HCT116 (cell line): ENCODE results near the gene AGAP2. TPM values are rescaled to one million over a fixed set of nuclear protein-coding genes. Genes with fewer than 3 reads are reported as not detected.

Experiments
- ATAC-seq: fragments of 200-7000 bp; cut with Tn5 transposase; 2 replicates; pipeline ENCODE4 v1.9.1; 2020; ENCODE audit warnings: mild to moderate bottlenecking, moderate library complexity
- BruUV-seq: library from RNA; stranded (reverse); fragments of 400-500 nt; replicated peaks from 2 replicates; lab custom pipeline; 2021; lab: Mats Ljungman, UMichigan
- CTCF ChIA-PET: fragments of 300-600 bp; sonication (Branson Sonifier 250); formaldehyde crosslinking; loops from one replicate; lab custom pipeline; 2021; ENCODE audit warnings: antibody characterized with exemption; lab: Charles Lee
- POLR2A ChIA-PET: fragments of 300-600, 350-600 bp; sonication (Branson Sonifier 250); formaldehyde crosslinking; loops from one replicate; lab custom pipeline; 2021; ENCODE audit warnings: antibody characterized with exemption; lab: Charles Lee
- RAD21 ChIA-PET, 2 experiments: fragments of 300-600 bp; sonication (Branson Sonifier 250); formaldehyde crosslinking; loops; one replicate each; lab custom pipeline; 2023; ENCODE audit warnings: low total read pairs in 2 of 2; ENCODE audit not compliant: uncharacterized antibody in 2 of 2, unreplicated experiment in 2 of 2, low non-redundant PET in 1 of 2; lab: Charles Lee
- DNase-seq: peaks from one replicate; pipeline ENCODE4 v3.0.0-alpha.2; 2010; ENCODE audit warnings: low read depth, low spot score
- H2AFZ ChIP-seq: fragments of 200-600 bp; shearing (Covaris generic), sonication (generic); 2 replicates; pipeline ENCODE4 v1.6.1; 2017; ENCODE audit warnings: low read depth, mixed run types, mixed read lengths, antibody characterized with exemption, low read length; ENCODE audit not compliant: poor library complexity, severe bottlenecking
- H3K27ac ChIP-seq: 2 replicates; pipeline ENCODE4 v1.5.1; 2012; ENCODE audit warnings: low read depth, low read length
- H3K27me3 ChIP-seq: fragments of 200-600 bp; sonication (generic); 2 replicates; pipeline ENCODE4 v1.6.1; 2016; ENCODE audit warnings: mixed run types, low read length, mixed read lengths; ENCODE audit not compliant: insufficient read depth
- H3K36me3 ChIP-seq, 2 experiments: fragments of 200-500 bp in 1 of 2; fragments of 200-600 bp in 1 of 2; sonication (Bioruptor generic) in 1 of 2; sonication (generic) in 1 of 2; 2 replicates each; pipeline versions ENCODE4 v1.5.1 to v1.6.1; 2014 to 2016; ENCODE audit warnings: low read length in 2 of 2, inconsistent platforms in 1 of 2, mixed read lengths in 1 of 2, mixed run types in 1 of 2; ENCODE audit not compliant: insufficient read depth in 2 of 2, control insufficient read depth in 1 of 2
- H3K4me1 ChIP-seq, 2 experiments: fragments of 200-600 bp in 1 of 2; sonication (generic) in 1 of 2; 2 replicates each; pipeline versions ENCODE4 v1.5.1 to v1.6.1; 2012 to 2017; ENCODE audit warnings: low read length in 2 of 2, inconsistent platforms in 1 of 2, mild to moderate bottlenecking in 1 of 2, mixed read lengths in 1 of 2, mixed run types in 1 of 2, moderate library complexity in 1 of 2; ENCODE audit not compliant: insufficient read depth in 2 of 2, control insufficient read depth in 1 of 2
- H3K4me2 ChIP-seq: fragments of 200-600 bp; sonication (generic); 2 replicates; pipeline ENCODE4 v1.6.1; 2017; ENCODE audit warnings: mixed run types, low read length, mixed read lengths
- H3K4me3 ChIP-seq, 2 experiments: fragments of 200-600 bp in 1 of 2; sonication (generic) in 1 of 2; replicated peaks in 1 of 2; 2 replicates each; pipeline ENCODE4 v1.5.1; 2011 to 2016; ENCODE audit warnings: low read length in 2 of 2, control low read depth in 1 of 2, low read depth in 1 of 2, mild to moderate bottlenecking in 1 of 2, mixed read lengths in 1 of 2, mixed run types in 1 of 2
- H3K79me2 ChIP-seq: fragments of 200-600 bp; sonication (generic); 2 replicates; pipeline ENCODE4 v1.6.1; 2017; ENCODE audit warnings: mild to moderate bottlenecking, mixed run types, low read length, moderate library complexity, mixed read lengths; ENCODE audit not compliant: insufficient read depth
- H3K9ac ChIP-seq: fragments of 200-600 bp; sonication (generic); 2 replicates; pipeline ENCODE4 v1.6.1; 2016; ENCODE audit warnings: low read length, mixed read lengths
- H3K9me2 ChIP-seq: fragments of 200-600 bp; sonication (generic), shearing (Covaris generic); 2 replicates; pipeline ENCODE4 v1.6.1; 2017; ENCODE audit warnings: mixed run types, mild to moderate bottlenecking, moderate library complexity; ENCODE audit not compliant: insufficient read depth
- H3K9me3 ChIP-seq, 2 experiments: fragments of 200-500 bp in 1 of 2; fragments of 200-600 bp in 1 of 2; sonication (Bioruptor generic) in 1 of 2; sonication (generic) in 1 of 2; 2 replicates each; pipeline ENCODE4 v1.6.1; 2014 to 2017; ENCODE audit warnings: low read length in 2 of 2, mixed read lengths in 2 of 2, inconsistent platforms in 1 of 2, low read depth in 1 of 2, mild to moderate bottlenecking in 1 of 2, mixed run types in 1 of 2, moderate library complexity in 1 of 2; ENCODE audit not compliant: control insufficient read depth in 1 of 2, insufficient read depth in 1 of 2
- H4K20me1 ChIP-seq: fragments of 200-600 bp; sonication (generic), shearing (Covaris generic); 2 replicates; pipeline ENCODE4 v1.6.1; 2017; ENCODE audit warnings: mixed run types, mild to moderate bottlenecking, moderate library complexity; ENCODE audit not compliant: insufficient read depth
- CBX3 ChIP-seq: IDR thresholded peaks from 2 replicates; pipeline ENCODE4 v1.6.1; 2012; ENCODE audit warnings: low read depth
- CEBPB ChIP-seq: IDR thresholded peaks from 2 replicates; pipeline ENCODE4 v1.6.1; 2012; ENCODE audit warnings: low read depth
- EGR1 ChIP-seq: IDR thresholded peaks from 2 replicates; pipeline ENCODE4 v1.6.1; 2012; ENCODE audit warnings: low read depth
- ELF1 ChIP-seq: IDR thresholded peaks from 2 replicates; pipeline ENCODE4 v1.6.1; 2012; ENCODE audit warnings: low read depth, borderline replicate concordance
- EZH2 ChIP-seq: fragments of 200-600 bp; sonication (generic); IDR thresholded peaks from 2 replicates; pipeline ENCODE4 v1.6.1; 2017; ENCODE audit warnings: antibody characterized with exemption, mixed run types
- EZH2phosphoT487 ChIP-seq: fragments of 200-600 bp; IDR thresholded peaks from 2 replicates; pipeline ENCODE4 v1.6.1; 2018; ENCODE audit warnings: antibody characterized with exemption, borderline replicate concordance
- FOSL1 ChIP-seq: IDR thresholded peaks from 2 replicates; pipeline ENCODE4 v1.6.1; 2012; ENCODE audit warnings: low read depth
- JUND ChIP-seq: IDR thresholded peaks from 2 replicates; pipeline ENCODE4 v1.6.1; 2012
- POLR2AphosphoS5 ChIP-seq: IDR thresholded peaks from 2 replicates; pipeline ENCODE4 v1.6.1; 2011; ENCODE audit warnings: mild to moderate bottlenecking, low read depth, low read length, moderate library complexity
- RAD21 ChIP-seq: IDR thresholded peaks from 2 replicates; pipeline ENCODE4 v1.6.1; 2012; ENCODE audit warnings: low read depth, mild to moderate bottlenecking
- SIN3A ChIP-seq: IDR thresholded peaks from 2 replicates; pipeline ENCODE4 v1.6.1; 2012; ENCODE audit warnings: low read depth
- SP1 ChIP-seq: IDR thresholded peaks from 2 replicates; pipeline ENCODE4 v1.6.1; 2012; ENCODE audit warnings: low read depth
- SRF ChIP-seq: IDR thresholded peaks from 2 replicates; pipeline ENCODE4 v1.6.1; 2012; ENCODE audit warnings: low read depth
- TCF7L2 ChIP-seq: IDR thresholded peaks from 2 replicates; pipeline ENCODE4 v1.7.0; 2011; ENCODE audit warnings: borderline replicate concordance, inconsistent platforms; ENCODE audit not compliant: insufficient read depth, insufficient read length; ENCODE audit errors: extremely low read depth
- YY1 ChIP-seq: IDR thresholded peaks from 2 replicates; pipeline ENCODE4 v1.6.1; 2011; ENCODE audit warnings: low read length, low read depth, moderate library complexity, mild to moderate bottlenecking; ENCODE audit not compliant: insufficient replicate concordance; ENCODE audit errors: extremely low read depth
- ZFX ChIP-seq: fragments of 450-650 bp; IDR thresholded peaks from 2 replicates; pipeline ENCODE4 v1.6.1; 2017
- ZNF274 ChIP-seq: fragments of 200-500 bp; sonication (Bioruptor generic); IDR thresholded peaks from 2 replicates; pipeline ENCODE4 v1.6.1; 2014; ENCODE audit warnings: mild to moderate bottlenecking, low read depth, low read length, inconsistent platforms
- intact Hi-C: fragments of 100-400 bp; cut with micrococcal nuclease; formaldehyde crosslinking; loops from 2 replicates; pipeline ENCODE4 v1.10.0; 2022
- total RNA-seq: library from RNA; stranded (reverse); gene quantifications from one replicate; pipeline ENCODE4 v1.2.1, GENCODE V29; 2021; ENCODE audit not compliant: unreplicated experiment
- TF ChIP-seq, protein P1 (sequence below): IDR thresholded peaks from 2 replicates; pipeline ENCODE4 v1.6.1; 2011; ENCODE audit warnings: mild to moderate bottlenecking, low read length, moderate library complexity; ENCODE audit not compliant: insufficient replicate concordance; ENCODE audit errors: extremely low read depth
- TF ChIP-seq, protein P2 (sequence below): IDR thresholded peaks from 2 replicates; pipeline ENCODE4 v1.6.1; 2012
- TF ChIP-seq, protein P3 (sequence below): IDR thresholded peaks from 2 replicates; pipeline ENCODE4 v1.6.1; 2012
- TF ChIP-seq, protein P4 (sequence below): IDR thresholded peaks from 2 replicates; pipeline ENCODE4 v1.6.1; 2012; ENCODE audit warnings: low read depth

The AGAP2 gene
- total RNA-seq, 1 experiment from 2014 or later, result 15.8 TPM

DNA sequence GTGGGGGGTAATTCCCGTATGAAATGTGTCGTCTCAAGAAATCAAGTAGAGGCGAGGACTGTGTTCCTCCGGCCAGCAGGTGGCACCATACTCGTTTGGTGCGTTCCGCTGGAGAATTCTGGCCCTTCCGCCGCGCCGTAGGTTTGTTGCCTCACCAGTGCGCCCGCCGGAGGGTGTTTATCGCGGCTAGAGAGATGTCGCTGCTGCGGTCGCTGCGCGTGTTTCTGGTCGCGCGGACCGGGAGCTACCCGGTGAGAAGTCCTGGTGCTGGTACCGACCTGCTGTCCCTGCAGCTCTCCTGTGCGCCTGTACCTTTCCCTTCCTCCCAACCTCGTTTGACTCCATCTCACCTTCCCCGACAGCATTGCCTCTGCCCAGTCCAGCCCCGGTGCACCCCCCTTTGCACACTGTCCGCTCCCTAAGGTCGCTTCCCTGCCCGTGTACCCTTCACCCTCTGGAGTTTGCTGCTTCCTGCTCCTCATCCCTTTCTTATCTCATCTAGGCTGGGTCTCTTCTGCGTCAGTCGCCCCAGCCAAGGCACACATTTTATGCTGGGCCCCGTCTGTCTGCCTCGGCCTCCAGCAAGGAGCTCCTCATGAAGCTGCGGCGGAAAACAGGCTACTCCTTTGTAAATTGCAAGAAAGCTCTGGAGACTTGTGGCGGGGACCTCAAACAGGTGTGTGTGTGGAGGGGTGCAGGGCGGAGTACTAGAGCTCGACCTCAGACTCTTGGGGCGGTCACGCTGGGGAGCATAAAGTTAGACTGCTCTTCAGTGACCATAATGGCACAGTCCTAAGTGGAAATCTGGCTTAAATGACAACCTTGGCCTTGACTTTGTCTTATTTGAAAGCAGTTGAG lies 44.3 kb upstream of the AGAP2 start, which contains the start of gene TSFM:
Gene TSFM (plus strand): TSS at position 180 of the 858 bp plus-strand sequence. CDS start 15 bp downstream, at position 195.
- POLR2A ChIA-PET, result interaction anchor here (0.7 to 1.2 kb wide), 3 partner anchors 11 to 30 kb away, joined by 3 to 6 read pairs (median 3); partner anchors contain the start of genes EEF1AKMT3 and METTL1
- Histone ChIP-seq H3K9me3 (no peaks in the 10 kb centered on the region), H3K27me3 (no peaks in the 10 kb centered on the region), H2AFZ (no peak within 1 kb of the TSS), H3K79me2 (peaks cover 47% of the 10 kb centered on the region), H3K9me2 (no peaks in the 10 kb centered on the region), H3K4me1 (peaks cover 6 to 10% of the 10 kb centered on the region in 2 experiments), H4K20me1 (no peaks in the 10 kb centered on the region), H3K27ac (peak within 1 kb of the TSS; percentile 53), H3K4me2 (peak within 1 kb of the TSS; percentile 74), H3K4me3 (peak within 1 kb of the TSS; percentile 98 to 100), H3K36me3 (peaks cover 17 to 25% of the 10 kb centered on the region in 2 experiments; a peak in 3 of 4 replicates), H3K9ac (peak within 1 kb of the TSS; percentile 91)
- intact Hi-C loops, result loop anchor here (1.0 kb wide), 1 partner anchor 11 kb away; the partner anchor contains the start of genes EEF1AKMT3 and METTL1
- DNase-seq, result peak; percentile 89
- peak; percentile 89 for ATAC-seq
- CTCF ChIA-PET, result interaction anchor here (0.9 to 1.1 kb wide), 4 partner anchors 10 to 23 kb away, joined by 3 to 5 read pairs (median 4); partner anchors contain the start of genes EEF1AKMT3 and METTL1
- BruUV-seq, result no TSS peak
- RAD21 ChIA-PET, result interaction anchor here in 1 of 2 experiments (0.7 kb wide), 1 partner anchor 11 kb away, joined by 3 read pairs; the partner anchor contains the start of genes EEF1AKMT3 and METTL1
- no peak; the same call in 1 of the 2 replicates for TF ChIP-seq JUND
- no peak for TF ChIP-seq EZH2
- peak; percentile 88 for TF ChIP-seq CEBPB
- peak; percentile 90 for TF ChIP-seq SRF
- TF ChIP-seq EZH2phosphoT487, result no peak
- TF ChIP-seq POLR2AphosphoS5, result peak; percentile 94
- no peak; the same call in 1 of the 2 replicates for TF ChIP-seq ELF1
- peak; percentile 94 for TF ChIP-seq CBX3
- TF ChIP-seq YY1, result peak; percentile 73
- TF ChIP-seq TCF7L2, result peak; percentile 51
- TF ChIP-seq SIN3A, result peak; percentile 95
- no peak for TF ChIP-seq ZNF274
- TF ChIP-seq, protein P1, sequence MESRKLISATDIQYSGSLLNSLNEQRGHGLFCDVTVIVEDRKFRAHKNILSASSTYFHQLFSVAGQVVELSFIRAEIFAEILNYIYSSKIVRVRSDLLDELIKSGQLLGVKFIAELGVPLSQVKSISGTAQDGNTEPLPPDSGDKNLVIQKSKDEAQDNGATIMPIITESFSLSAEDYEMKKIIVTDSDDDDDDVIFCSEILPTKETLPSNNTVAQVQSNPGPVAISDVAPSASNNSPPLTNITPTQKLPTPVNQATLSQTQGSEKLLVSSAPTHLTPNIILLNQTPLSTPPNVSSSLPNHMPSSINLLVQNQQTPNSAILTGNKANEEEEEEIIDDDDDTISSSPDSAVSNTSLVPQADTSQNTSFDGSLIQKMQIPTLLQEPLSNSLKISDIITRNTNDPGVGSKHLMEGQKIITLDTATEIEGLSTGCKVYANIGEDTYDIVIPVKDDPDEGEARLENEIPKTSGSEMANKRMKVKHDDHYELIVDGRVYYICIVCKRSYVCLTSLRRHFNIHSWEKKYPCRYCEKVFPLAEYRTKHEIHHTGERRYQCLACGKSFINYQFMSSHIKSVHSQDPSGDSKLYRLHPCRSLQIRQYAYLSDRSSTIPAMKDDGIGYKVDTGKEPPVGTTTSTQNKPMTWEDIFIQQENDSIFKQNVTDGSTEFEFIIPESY, result peak; percentile 89
- peak; percentile 92 for TF ChIP-seq SP1
- TF ChIP-seq RAD21, result peak; percentile 47
- TF ChIP-seq, protein P2, sequence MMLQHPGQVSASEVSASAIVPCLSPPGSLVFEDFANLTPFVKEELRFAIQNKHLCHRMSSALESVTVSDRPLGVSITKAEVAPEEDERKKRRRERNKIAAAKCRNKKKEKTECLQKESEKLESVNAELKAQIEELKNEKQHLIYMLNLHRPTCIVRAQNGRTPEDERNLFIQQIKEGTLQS, result no peak; the same call in 1 of the 2 replicates
- no peak for TF ChIP-seq FOSL1
- TF ChIP-seq, protein P3, sequence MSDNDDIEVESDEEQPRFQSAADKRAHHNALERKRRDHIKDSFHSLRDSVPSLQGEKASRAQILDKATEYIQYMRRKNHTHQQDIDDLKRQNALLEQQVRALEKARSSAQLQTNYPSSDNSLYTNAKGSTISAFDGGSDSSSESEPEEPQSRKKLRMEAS, result peak; percentile 94
- TF ChIP-seq, protein P4, sequence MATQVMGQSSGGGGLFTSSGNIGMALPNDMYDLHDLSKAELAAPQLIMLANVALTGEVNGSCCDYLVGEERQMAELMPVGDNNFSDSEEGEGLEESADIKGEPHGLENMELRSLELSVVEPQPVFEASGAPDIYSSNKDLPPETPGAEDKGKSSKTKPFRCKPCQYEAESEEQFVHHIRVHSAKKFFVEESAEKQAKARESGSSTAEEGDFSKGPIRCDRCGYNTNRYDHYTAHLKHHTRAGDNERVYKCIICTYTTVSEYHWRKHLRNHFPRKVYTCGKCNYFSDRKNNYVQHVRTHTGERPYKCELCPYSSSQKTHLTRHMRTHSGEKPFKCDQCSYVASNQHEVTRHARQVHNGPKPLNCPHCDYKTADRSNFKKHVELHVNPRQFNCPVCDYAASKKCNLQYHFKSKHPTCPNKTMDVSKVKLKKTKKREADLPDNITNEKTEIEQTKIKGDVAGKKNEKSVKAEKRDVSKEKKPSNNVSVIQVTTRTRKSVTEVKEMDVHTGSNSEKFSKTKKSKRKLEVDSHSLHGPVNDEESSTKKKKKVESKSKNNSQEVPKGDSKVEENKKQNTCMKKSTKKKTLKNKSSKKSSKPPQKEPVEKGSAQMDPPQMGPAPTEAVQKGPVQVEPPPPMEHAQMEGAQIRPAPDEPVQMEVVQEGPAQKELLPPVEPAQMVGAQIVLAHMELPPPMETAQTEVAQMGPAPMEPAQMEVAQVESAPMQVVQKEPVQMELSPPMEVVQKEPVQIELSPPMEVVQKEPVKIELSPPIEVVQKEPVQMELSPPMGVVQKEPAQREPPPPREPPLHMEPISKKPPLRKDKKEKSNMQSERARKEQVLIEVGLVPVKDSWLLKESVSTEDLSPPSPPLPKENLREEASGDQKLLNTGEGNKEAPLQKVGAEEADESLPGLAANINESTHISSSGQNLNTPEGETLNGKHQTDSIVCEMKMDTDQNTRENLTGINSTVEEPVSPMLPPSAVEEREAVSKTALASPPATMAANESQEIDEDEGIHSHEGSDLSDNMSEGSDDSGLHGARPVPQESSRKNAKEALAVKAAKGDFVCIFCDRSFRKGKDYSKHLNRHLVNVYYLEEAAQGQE, result no peak
- TF ChIP-seq EGR1, result no peak
- peak; percentile 59; the same call in 1 of the 2 replicates for TF ChIP-seq ZFX
